Nephron (organoid): ENCODE results near the gene DHFR2.

Experiments
- H3K27ac Mint-ChIP-seq, 3 experiments: 2 replicates each; pipeline ENCODE4 v1.8.0; 2020; ENCODE audit warnings: mixed read lengths in 3 of 3, mild to moderate bottlenecking in 2 of 3, moderate library complexity in 1 of 3
- H3K27me3 Mint-ChIP-seq: 2 replicates; pipeline ENCODE4 v1.8.0; 2021; ENCODE audit warnings: low read depth, mild to moderate bottlenecking, moderate library complexity, mixed read lengths
- H3K36me3 Mint-ChIP-seq: 2 replicates; pipeline ENCODE4 v1.8.0; 2020; ENCODE audit warnings: low read depth, mixed read lengths
- H3K4me1 Mint-ChIP-seq: 2 replicates; pipeline ENCODE4 v1.8.0; 2020; ENCODE audit warnings: mixed read lengths
- H3K4me3 Mint-ChIP-seq, 3 experiments: 2 replicates each; pipeline ENCODE4 v1.8.0; 2020; ENCODE audit warnings: mild to moderate bottlenecking in 3 of 3, mixed read lengths in 3 of 3, moderate library complexity in 2 of 3
- H3K9me3 Mint-ChIP-seq: 2 replicates; pipeline ENCODE4 v1.8.0; 2020; ENCODE audit warnings: mixed read lengths
- CTCF ChIP-seq, 3 experiments: fragments of 200-600 bp; sonication (generic); IDR thresholded peaks; one replicate each; pipeline ENCODE4 v1.5.0; 2021; ENCODE audit warnings: antibody characterized with exemption in 3 of 3; ENCODE audit not compliant: unreplicated experiment in 3 of 3

The DHFR2 gene

GRCh38 chr3:94098452-94098851, 35.7 kb upstream of the DHFR2 start:
- no peak overlapping the region for H3K27ac Mint-ChIP-seq
- H3K36me3 Mint-ChIP-seq, result peaks cover 46% of the 10 kb centered on the region

GRCh38 chr3:94095111-94095510, 32.4 kb upstream of the DHFR2 start:
- Mint-ChIP-seq H3K27me3 (no peaks in the 10 kb centered on the region), H3K4me3 (no peak overlapping the region), H3K27ac (no peak overlapping the region), H3K4me1 (no peaks in the 10 kb centered on the region), H3K36me3 (peaks cover 57% of the 10 kb centered on the region), H3K9me3 (no peaks in the 10 kb centered on the region)
- no peak for TF ChIP-seq CTCF (IDR thresholded peaks at IDR 0.05; ENCODE audit: unreplicated experiment in 3 of 3)

More at GRCh38 chr3:94098452-94098851, 35.7 kb upstream of the DHFR2 start:
- no peaks in the 10 kb centered on the region for H3K9me3 Mint-ChIP-seq
- H3K4me3 Mint-ChIP-seq, result no peak overlapping the region
- no peak for TF ChIP-seq CTCF (IDR thresholded peaks at IDR 0.05; ENCODE audit: unreplicated experiment in 3 of 3)
- no peaks in the 10 kb centered on the region for H3K4me1 Mint-ChIP-seq
- H3K27me3 Mint-ChIP-seq, result no peaks in the 10 kb centered on the region

- Mint-ChIP-seq H3K4me1 (no peaks in the 10 kb centered on the region), H3K9me3 (no peaks in the 10 kb centered on the region), H3K36me3 (peaks cover 48% of the 10 kb centered on the region), H3K4me3 (no peak overlapping the region), H3K27ac (no peak overlapping the region), H3K27me3 (no peaks in the 10 kb centered on the region)
- TF ChIP-seq CTCF (IDR thresholded peaks at IDR 0.05; ENCODE audit: unreplicated experiment in 3 of 3), result no peak
Observed at GRCh38 chr3:94093151-94093550, 30.4 kb upstream of the DHFR2 start.

- H3K4me1 Mint-ChIP-seq, result no peaks in the 10 kb centered on the region
- no peak overlapping the region for H3K27ac Mint-ChIP-seq
- no peaks in the 10 kb centered on the region for H3K27me3 Mint-ChIP-seq
- peaks cover 44% of the 10 kb centered on the region for H3K36me3 Mint-ChIP-seq
- TF ChIP-seq CTCF (IDR thresholded peaks at IDR 0.05; ENCODE audit: unreplicated experiment in 3 of 3), result no peak
- H3K4me3 Mint-ChIP-seq, result no peak overlapping the region
- H3K9me3 Mint-ChIP-seq, result no peaks in the 10 kb centered on the region
Observed at GRCh38 chr3:94092086-94092485, 29.4 kb upstream of the DHFR2 start.

- TF ChIP-seq CTCF (IDR thresholded peaks at IDR 0.05; ENCODE audit: unreplicated experiment in 3 of 3), result no peak
- Mint-ChIP-seq H3K36me3 (peaks cover 40% of the 10 kb centered on the region), H3K27me3 (no peaks in the 10 kb centered on the region)
Observed at GRCh38 chr3:94089126-94089525, 26.4 kb upstream of the DHFR2 start.

GRCh38 chr3:94083261-94083660, 20.5 kb upstream of the DHFR2 start:
- Mint-ChIP-seq H3K9me3 (no peaks in the 10 kb centered on the region), H3K36me3 (peaks cover 31% of the 10 kb centered on the region), H3K27me3 (no peaks in the 10 kb centered on the region), H3K4me1 (no peaks in the 10 kb centered on the region), H3K27ac (no peak overlapping the region), H3K4me3 (no peak overlapping the region)
- no peak for TF ChIP-seq CTCF (IDR thresholded peaks at IDR 0.05; ENCODE audit: unreplicated experiment in 3 of 3)

More at GRCh38 chr3:94089126-94089525, 26.4 kb upstream of the DHFR2 start:
- Mint-ChIP-seq H3K27ac (no peak overlapping the region), H3K9me3 (no peaks in the 10 kb centered on the region), H3K4me1 (no peaks in the 10 kb centered on the region), H3K4me3 (no peak overlapping the region)
